Measurements from ENCODE around the gene ZNF317.

The ZNF317 gene

DNA sequence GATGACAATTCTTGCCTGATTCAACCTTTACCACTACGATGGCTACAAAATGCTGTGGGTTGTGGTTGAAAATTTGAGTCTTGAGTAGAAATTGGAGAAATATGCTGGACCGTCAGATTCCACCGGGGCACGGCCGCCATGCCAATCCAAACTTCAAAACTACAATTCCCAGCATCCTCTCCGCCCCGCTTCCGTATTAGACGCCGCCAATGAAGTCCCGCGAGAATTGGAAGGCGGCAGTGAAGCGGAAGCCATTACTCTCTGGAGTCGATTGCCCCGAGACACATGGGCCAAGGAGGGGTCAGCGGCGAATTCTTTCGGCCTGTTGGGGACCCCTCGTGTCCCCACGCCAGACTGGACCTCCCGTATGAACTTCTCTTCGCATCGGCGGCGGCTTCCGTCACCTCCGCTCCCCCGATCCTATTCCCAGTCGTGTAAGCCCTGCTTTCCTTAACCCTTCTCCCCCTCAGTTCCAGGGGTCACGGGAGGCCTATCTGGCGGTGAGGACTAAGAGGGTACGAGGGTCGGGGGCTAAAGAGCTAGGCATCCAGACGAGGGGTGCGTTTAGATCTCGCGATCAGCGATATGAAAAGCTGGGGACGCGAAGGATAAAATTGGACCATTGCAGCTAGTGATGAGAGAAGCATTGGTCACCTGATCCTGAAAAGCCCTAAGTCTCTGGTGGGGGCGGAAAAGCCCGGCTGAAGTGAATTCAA is at the start of gene ZNF317:
Gene ZNF317, plus strand, starts transcription at position 239 of the 716 bp plus-strand sequence. CDS start 15,620 bp downstream, outside the sequence.
- peak; percentile 82 to 94 for DNase-seq

DNA sequence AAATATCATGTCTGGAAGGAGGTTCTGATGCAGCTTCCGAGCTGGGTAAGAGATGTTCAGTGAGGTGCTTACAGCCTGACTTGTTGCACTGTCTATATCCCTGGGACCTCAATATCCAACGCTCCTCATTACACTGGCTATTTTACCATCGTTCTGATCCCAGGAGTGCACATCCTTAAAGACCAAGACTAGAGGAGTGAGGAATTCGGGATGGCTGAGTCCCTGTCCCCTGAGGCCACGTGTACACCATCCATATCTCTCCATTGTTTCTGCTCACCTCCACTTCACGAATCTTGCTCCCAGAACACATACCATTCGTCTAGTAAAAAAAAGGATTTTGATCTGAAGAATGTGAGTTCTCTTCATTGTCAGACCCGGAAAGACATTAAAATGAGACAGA is 32.8 kb upstream of the ZNF317 start, which contains the start of gene OR7G2:
Gene OR7G2, minus strand, starts transcription at position 101 of the 400 bp plus-strand sequence. CDS start 4,232 bp downstream, outside the sequence.
- DNase-seq = no peak

DNA sequence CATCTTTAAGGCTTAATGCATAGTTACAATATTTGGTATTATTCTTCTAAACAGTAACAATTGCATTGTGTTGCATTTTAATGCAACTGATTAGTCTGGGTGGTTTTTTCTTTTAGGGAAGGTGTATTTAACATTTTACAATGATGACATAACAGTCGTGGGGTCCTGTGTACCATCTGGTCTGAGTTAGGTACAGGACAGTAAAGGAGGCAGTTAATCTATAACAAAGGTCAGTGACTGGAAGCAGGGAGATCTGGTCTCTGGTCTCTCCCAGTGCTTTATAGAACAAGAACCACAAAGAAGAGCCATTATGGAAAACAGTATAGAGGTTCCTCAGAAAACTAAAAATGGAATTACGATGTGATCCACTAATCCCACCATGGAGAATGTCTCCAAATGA is 30.2 kb upstream of the ZNF317 start:
- no peak for DNase-seq

DNA sequence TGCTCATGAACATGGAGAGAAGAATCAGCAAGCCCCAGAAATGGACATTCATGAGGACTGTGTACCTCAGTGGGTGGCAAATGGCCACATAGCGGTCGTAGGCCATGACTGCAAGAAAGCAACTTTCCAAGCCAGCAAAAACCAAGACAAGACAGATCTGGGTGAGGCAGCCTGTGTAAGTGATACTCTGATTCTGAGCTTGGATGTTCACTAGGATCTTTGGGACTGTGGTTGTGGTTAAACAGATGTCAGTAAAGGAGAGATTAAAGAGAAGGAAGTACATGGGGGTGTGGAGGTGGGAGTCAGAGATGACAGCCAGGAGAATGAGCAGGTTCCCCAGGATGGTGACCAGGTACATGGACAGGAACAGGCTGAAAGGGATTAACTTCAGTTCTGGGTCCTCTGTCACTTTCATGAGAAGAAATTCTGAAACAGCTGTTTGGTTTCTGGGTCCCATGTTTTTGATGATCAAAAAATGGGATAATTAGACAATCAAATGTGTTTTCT is 24.8 kb upstream of the ZNF317 start, which contains the start of gene OR7G1:
Gene OR7G1, minus strand, starts transcription at position 457 of the 507 bp plus-strand sequence. Its CDS starts 0 bp downstream, at position 457.
- no peak for DNase-seq

DNA sequence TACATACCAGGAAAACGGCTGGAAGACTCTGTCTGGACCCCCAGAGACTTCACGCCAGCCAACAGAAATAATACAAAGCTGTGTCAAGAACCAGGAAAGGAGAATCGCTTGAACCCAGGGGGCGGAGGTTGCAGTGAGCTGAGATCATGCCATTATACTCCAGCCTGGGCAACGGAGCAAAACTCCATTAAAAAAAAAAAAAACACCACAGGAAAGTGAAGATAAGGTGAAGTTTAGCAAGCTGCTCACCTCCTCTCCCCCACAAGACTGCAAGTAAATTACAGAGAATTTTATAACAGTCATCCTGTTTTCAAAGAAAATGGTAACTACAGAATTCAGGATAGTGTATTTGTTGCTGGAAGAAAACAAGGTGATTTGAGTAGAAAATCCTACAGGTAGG is 23.6 kb upstream of the ZNF317 start:
- no peak for DNase-seq

DNA sequence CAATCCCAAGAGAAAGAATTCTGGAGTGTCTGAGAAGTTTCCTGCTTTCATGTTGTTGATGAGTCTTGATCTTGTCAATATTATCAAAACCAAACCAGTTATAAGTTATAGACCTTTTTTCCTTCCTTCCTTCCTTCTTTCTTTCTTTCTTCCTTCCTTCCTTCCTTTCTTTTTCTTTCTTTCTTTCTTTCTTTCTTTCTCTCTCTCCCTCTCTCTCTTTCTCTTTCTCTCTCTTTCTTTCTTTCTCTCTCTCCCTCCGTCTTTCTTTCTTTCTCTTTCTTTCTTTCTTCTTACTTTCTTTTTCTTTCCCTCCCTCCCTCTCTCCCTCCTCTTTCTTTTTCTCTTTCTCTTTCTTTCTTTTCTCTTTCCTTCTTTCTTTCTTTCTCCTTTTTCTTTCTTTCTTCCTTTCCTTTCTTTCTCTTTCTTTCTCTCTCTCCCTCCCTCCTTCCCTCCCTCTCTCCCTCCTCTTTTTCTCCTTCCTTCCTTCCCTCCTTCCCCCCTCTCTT is 13.2 kb upstream of the ZNF317 start, which contains the start of gene OR7G3:
Gene OR7G3, minus strand, starts transcription at position 51 of the 506 bp plus-strand sequence. Its CDS starts 0 bp downstream, at position 51.
- DNase-seq = no peak

DNA sequence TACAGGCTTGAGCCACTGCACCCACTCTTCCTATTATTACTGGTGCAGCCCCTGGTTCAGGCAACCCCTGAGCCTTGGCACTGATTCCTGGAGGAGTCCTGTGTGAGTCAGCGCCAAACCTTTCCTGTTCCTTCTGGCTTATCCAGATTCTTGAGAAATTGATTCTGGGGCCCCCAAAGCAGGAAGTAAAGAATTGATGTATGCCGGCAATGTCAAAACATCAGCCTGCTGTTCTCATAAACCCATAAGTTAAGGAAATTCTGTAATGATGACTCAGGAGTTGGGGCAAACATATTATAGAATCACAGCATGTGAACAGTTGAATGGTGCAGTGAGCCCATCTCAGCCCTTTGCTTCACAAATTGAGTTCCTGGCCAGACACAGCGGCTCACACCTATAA is 12.0 kb upstream of the ZNF317 start:
- no peak for DNase-seq

DNA sequence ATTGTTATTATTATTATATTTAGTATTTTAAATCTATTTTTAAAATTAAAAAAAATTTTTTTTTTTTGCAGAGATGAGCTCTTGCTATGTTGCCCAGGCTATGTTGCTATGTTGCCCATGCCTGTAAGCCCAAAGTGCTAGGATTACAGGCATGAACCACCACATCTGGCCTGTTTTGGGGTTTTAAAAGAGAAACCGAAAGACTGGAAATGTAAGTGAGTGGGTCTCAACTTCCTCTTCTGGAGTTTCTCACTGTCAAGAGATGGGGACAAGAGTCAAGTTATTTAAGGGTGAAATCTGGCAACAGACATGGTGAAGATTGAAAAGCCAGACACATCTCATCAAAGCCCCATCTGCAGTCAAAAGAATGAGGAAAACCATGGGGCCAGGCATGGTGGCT is 9.2 kb upstream of the ZNF317 start:
- DNase-seq = no peak

DNA sequence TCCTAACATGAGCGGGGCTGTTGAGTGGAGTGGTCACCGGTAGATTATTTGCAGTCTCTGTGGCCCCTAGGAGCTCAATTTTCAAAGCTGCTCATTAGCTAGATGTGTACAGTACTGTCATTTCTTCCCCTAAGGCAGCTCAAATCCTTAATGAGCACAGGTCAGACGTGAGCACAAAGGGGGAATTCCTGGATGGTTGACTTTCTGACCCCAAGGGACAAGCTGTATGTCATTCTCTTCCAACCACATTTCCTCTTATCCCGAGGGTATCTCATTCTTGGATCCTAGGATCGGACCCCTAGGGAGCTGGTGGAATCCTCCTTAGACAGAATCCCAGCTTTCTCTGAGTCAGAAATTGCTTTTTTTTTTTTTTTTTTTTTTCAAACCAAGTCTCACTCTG is 7.8 kb upstream of the ZNF317 start:
- no peak for DNase-seq

DNA sequence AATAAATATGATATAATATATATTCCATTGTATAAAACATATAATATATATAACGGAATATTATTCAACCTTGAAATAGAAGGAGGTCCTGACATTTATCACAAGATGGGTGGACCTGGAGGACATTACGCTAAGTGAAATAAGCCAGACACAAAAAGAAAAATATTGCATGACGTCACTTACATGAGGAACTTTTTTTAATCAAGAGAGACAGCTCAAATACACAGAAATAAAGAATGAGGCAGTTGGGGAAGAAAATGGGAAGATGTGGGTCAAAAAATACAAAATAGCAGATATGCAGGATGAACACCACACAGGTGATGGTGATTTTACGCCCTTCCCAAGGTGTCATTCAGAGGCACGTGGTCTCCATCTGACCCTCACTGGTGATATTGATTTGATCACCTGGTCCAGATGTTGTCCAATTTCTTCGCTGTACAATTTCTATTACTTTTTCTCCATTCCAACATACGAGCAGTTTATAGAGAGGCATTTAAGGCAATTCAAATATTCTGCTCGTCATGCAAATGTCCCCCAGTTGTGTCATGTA is 513 bp upstream of the ZNF317 start:
- DNase-seq = no peak

DNA sequence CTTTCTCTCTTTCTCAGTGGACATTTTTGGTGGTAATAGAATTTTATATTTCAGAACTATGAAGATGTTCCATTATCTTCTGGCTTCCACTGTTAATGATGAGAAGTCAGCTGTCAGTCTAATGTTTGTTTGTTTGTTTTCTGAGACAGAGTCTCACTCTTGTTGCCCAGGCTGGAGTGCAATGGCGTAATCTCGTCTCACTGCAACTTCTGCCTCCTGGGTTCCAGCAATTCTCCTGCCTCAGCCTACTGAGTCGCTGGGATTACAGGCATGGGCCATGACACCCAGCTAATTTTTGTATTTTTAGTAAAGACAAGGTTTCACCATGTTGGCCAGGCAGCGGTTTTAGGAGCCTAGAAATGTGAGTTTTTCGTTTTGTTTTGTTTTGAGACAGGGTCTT is 4.7 kb downstream of the ZNF317 start:
- DNase-seq = no peak

DNA sequence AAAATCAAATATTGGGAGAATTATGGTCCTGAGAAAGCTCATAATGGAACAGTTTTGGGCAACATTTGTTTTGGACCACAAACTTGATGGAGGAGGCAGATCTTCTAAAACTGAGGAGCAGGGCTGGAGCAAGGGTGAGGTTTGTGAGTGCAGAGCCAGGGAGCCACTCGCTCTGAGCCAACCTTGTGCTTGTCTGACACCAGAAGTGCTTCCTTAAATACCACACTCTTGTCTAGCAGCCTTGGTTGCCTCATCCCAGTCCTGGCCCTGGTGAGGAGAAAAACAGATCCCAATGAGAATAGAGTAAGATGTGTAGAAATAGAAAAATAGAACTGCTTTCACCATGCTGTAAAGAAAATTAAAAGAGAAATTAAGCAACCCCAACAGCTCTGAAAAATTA is 6.7 kb downstream of the ZNF317 start:
- no peak for DNase-seq

DNA sequence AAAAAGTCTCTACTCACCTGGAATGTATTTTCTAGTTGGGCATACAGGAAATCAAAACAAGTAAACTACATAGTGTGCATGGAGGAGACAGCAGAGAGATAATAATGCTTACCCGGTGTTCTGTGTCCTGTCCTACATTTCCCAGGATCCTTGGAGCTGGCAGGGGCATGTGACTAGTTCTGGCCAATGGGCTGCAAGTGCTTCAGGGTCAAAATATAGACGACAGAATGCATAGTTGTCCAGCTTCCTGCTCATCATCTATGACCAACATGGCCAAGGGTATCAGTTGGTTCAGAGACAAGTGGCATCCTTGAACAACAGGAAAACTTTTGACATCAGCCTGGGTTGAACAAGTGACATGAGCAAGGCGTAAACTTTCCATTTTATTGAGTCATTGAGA is 8.5 kb downstream of the ZNF317 start:
- no peak for DNase-seq

DNA sequence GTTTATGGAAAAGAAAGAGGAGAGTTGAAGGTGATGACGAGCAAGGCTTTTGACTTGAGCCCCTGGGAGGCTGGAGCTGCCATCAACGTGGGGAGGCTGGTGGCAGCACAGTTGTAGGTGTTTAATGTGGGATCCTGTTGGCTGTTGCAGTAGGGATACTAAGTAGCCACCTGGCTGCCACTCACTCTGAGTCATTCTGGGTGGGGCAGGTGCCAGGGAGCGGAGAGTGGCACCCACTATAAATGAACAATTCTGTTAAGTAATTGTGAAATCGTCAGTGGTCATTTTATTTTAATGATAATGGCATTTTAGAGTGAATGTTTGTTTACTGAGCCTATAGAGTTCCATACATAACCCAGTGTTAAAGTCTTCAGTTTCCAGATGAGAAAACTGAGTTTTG is 9.8 kb downstream of the ZNF317 start:
- no peak for DNase-seq

DNA sequence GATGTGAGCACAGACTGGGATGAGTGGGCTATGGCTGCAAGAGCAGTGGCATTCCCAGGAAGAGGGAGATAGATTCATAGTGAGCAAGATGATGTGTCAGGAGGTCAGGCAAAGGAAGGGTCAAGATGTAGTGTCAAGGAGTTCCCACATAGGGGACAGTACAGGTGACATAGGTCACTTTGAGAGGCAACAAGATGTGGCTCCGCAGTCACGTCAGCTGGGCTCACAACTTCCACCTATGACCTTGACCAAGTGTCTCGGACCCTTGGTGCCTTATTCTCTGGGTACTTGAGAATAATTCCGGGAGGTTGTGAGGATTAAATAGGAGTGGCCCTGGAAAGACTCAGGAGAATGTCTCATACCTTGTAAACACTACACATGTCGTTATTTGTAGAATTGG is 10.5 kb downstream of the ZNF317 start:
- no peak for DNase-seq

DNA sequence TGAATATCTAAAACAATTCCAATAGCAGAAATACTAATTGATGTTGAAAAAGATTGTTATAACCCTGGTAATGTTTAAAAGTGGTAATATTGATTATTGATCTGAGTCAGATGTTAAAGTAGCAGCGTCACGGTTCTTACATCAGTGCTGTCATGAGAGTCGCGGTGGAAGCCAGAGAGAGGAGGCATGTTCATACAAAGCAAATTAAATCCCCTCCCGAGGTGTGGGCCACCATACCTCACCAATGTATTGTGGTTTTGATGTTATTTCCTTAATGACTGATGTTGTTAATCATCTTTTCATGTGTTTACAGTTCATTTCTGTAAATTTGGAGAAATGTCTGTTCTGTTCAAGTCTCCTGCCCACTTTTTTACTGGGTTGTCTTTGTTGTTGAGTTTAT is 11.2 kb downstream of the ZNF317 start:
- no peak for DNase-seq

DNA sequence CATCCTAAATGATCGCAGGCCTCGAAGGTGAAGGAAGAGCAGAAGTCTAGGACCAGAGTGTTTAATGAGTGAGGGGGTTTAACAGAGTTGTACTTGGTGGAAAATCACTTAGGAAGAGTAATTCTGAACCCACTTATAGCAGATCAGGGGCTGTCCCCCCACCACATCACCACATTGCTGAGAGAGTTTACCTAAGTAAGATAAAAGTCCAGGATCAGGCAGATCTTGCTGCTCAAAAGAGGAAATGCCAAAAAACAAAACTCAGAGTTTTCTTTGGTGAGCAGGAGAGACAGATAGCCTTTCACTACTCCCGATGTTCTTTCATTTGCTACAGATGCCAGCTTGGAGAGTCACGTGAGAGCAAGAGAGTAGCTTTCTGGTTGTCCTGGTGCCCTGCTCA is 15.4 kb downstream of the ZNF317 start:
- DNase-seq = no peak

DNA sequence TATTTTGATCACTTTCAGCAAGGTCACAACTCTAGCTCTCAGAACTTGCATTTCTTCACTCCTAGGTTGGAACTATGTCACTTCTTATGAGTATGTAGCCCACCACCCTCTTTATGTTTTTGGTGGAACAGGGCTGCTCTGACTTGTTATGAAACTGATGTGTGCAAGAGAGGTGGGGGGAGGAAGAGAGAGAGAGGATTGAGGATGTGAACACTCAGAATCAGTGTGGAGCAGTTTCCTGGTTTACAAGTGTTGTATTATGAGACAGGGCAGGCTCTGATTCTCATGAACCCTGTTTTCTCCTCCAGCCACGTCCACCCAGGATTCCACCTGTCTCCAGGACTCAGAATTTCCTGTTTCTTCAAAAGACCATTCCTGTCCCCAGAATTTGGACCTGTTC is 16.1 kb downstream of the ZNF317 start:
- DNase-seq = no peak

DNA sequence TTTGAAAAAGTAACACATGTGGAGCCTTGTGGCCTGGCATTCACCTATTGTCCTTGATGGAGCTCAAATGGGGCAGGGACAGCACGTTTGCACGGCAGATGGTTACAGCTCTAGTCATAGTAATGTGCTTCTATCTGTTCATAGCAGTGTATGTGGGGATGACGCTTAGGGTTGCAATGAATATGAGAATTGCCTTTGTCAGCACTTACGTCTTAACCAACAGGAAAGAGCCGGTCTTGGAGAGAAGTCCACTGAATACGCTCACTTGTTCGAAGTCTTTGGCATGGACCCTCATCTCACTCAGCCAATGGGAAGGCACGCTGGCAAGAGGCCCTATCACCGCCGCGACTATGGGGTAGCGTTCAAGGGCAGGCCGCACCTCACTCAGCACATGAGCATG is 19.7 kb downstream of the ZNF317 start:
- no peak for DNase-seq

DNA sequence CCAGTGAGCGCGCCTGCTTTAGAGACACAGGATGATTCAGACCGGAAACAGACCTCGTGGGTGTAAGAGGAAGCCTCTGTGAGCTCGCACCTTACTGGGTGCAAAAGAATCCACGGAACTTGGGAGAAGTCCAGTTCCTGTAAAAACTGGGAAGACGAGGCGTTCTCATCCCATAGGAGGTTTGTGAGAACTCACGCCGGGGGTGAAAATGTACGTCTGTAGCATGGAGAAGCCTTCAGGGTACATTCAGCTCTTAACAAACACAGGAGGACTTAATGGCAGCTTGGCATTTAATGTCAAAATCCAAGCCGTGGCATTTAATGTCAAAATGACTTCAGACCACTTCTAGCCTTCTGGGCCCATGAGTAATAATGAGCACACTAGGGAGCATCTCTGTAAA is 21.2 kb downstream of the ZNF317 start:
- no peak for DNase-seq

DNA sequence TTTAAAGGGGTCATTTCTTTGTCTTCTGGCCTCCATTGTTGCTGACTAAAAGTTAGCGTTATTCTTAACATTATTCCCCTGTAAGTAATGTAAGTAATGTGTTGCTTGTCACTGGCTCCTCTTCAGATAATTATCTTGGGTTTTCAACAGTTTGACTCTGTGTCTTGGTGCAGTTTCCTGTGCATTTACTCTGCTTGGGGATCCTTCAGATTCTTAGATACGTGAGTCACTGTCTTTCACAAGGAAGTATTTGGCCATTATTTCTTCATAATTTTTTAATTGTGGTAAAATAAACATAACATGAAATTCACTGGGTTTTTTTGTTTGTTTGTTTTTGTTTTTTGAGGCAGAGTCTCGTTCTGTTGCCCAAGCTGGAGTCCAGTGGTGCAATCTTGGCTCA is 25.1 kb downstream of the ZNF317 start:
- no peak for DNase-seq

DNA sequence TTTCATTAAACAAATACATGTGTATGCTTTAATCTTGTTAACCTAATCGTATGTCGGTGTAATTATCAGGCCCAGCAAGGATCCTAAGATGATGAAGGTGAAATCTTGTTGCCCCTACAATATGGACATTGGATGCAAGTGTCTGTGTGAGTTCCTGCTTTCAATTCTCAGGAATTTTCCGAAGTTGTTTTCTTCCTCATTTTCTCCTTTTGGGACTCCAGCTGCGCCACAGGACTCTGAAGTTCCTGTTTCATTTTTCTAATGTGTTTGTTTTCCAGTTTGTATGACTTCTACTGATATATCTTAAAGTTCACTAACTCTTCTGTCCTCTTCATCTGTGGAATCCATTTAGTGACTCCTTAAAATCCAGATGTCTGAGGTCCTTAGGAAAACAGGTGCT is 26.6 kb downstream of the ZNF317 start:
- no peak for DNase-seq

DNA sequence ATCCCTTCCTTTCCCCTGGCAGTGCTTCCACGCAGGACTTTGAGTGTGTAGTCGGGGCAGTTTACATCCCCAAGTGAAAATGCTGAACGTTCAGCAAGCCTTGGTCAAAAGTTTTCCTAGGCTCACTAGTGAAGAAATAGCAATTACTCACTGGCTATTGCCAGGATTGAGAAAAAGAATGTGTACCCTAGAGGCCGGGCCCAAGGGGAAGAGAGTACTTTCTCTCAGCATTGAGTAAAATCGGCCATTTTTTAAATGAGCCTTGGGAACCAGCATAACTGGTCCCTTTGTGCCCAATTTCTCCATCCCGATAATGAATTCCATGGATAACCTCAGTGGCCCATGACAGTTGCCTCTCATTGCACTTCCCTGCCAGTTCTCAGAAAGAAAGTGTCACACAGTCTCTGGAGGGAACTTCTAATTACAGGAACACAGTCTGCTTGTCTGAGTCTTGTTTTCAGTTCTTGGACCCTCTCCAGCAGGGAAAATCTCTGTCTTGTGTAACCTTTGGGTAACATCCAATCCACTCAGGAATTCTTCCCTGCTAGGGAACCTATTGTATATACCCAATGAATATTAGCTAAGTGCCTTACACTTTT is 31.3 kb downstream of the ZNF317 start:
- DNase-seq = no peak

DNA sequence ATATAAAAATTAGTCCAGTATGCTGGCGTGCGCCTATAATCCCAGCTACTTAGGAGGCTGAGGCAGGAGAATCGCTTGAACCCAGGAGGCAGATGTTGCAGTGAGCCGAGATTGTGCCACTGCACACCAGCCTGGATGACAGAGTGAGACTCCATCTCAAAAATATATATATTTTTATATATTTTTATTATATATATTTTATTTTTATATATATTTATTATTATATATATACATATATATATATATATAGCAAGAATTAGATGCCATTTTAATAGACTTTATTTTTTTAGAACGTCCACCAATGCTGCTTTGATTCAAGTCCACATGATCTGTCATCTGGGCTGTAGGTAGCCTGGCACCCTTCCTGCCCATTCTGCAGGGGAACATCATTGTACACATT is 35.1 kb downstream of the ZNF317 start:
- no peak for DNase-seq

Measured in NCI-H524 (cell line).